Stimulated activated CD8-positive, alpha-beta memory T cell treated with anti-CD3 and anti-CD28 coated beads, Interleukin-4, amount 100 ng/mL, for 1 hour (primary cell): Measurements from ENCODE around the gene UGDH.
"Not testable (repeated sequence)": the region's sequence is repeated elsewhere in the genome, so short reads cannot be mapped to it uniquely, and the experiment has no call there.

Experiments used
- DNase-seq, 2 donors: peaks; one replicate each; pipeline ENCODE4 v3.0.0-alpha.2; 2020; ENCODE audit warnings: low read depth in 2 of 2, low spot score in 1 of 2

UGDH gene

GRCh38 chr4:39527296-39528060, at the start of gene UGDH:
Gene UGDH, minus strand, starts transcription at chr4:39527439. Its CDS starts 5,927 bp downstream, at chr4:39521512.
- DNase-seq: peak; percentile 64 to 77

DNA sequence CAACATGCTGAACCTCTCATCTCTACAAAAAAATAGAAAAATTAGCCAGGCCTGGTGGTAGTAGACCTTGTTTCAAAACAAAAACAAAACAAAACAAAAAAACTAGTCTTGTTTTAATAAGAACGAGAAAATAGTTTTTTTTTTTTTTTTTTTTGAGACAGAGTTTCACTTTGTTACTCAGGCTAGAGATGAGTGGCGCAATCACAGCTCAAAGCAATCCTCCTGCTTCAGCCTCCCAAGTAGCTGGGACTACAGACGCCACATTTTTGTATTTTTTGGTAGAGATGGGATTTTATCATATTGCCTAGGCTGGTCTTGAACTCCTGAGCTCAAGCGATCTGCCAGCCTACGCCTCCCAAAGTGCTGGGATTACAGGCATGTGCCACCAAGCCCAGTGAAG, 47.7 kb upstream of the UGDH start:
- DNase-seq: no peak

DNA sequence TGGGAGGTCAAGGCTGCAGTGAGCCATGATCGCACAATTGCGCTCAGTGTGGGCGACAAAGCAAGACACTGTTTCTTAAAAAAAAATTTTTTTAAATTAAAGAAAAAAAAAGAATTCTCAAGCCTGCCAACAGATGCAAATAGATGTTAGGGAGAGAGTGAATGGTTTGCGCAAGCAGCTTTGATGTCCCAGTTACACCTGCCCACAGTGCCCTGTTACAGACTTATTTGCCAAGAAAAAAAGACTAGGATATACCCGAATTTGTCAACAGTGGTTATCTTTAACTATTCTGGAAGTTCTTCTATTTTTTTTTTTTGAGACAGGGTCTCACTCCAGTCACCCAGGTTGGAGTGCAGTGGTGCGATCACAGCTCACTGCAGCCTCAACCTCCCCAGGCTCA, 44.3 kb upstream of the UGDH start:
- no peak for DNase-seq

DNA sequence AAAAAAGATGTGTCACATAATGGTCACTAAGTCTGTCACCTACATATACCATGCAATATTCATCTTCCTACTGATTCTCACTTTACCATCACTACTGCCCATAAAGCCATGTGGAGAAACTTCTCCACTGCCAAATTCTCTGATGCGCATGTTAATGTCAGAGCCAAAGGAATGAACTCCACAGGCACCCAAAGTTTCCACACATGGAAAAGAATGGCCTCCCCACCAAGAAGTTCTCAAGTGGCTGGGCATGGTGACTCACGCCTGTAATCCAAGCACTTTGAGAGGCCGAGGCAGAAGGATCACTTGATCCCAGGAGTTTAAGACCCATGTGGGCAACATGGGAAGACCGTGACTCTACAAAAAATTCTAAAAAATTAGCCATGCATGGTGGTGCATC, 43.8 kb upstream of the UGDH start:
- DNase-seq: no peak

- no peak for DNase-seq
Observed at GRCh38 chr4:39569209-39569608, 42.0 kb upstream of the UGDH start.

- DNase-seq: no peak
Observed at GRCh38 chr4:39568805-39569204, 41.6 kb upstream of the UGDH start.

DNA sequence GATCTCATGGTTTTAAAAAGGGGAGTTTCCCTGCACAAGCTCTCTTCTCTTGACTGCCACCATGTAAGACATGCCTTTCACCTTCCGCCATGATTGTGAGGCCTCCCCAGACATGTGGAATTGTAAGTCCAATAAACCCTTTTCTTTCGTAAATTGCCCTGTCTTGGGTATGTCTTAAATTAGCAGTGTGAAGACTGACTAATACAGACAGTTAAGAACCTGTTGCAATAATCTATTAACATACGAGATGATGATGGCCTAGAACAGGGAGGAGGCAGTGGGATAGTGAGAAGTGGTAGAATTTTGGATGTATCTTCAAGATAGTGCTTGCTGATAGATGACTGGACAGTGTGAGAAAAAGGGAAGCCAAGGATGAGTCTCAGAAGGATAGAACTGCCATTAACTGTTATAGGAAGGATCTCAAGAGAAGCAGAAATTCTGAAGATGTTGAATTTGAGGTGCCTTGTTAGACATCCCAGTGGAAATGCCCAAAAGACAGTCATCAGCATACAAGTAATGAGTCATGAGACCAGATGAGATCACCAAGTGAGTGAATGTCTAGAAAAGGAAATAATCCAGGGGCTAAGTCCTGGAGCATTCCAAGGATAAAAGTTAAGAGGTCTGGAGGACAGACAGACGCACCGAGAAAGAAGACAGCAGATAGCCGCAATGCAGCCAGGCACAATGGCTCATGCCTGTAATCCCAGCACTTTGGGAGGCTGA, 38.8 kb upstream of the UGDH start:
- no peak for DNase-seq

DNA sequence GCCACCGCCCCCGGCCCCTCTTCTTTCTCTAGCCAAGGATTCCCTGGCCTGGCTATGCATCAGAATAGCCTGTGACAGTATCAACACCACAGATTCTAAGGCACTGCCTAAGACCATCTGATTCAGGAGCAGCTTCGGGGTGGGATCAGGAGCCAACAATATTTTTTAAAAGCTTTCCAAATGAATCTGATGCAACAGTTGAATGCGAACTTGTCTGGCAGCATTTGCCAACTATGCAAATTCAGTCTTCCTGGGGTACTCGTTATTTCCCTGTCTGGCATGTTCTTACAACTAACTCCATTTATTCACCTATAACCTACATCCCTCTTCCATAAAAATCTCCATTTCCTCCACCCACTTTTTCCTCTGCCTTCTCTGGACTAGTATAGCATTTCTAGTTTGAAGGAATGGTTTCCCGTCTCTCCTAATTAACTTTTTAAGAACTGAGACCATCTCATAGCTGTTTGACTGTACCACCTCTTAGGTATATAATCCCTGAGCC, 36.2 kb upstream of the UGDH start:
- no peak for DNase-seq

DNA sequence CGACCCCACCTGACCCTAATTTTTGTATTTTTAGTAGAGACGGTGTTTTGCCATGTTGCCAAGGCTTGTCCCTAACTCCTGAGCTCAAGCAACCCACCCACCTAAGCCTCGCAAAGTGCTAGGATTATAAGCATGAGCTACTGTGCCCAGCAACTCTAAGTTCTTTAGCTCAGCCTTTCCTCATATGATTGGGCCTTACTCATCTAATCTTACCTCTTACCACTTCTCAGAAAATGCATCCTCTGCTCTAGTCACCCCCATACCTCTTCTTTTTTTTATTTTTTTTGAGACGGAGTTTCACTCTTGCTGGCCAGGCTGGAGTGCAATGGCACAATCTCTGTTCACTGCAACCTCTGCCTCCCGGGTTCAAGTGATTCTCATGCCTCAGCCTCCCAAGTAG, 35.6 kb upstream of the UGDH start:
- no peak for DNase-seq

GRCh38 chr4:39559626-39560025, 32.4 kb upstream of the UGDH start:
- DNase-seq: no peak

DNA sequence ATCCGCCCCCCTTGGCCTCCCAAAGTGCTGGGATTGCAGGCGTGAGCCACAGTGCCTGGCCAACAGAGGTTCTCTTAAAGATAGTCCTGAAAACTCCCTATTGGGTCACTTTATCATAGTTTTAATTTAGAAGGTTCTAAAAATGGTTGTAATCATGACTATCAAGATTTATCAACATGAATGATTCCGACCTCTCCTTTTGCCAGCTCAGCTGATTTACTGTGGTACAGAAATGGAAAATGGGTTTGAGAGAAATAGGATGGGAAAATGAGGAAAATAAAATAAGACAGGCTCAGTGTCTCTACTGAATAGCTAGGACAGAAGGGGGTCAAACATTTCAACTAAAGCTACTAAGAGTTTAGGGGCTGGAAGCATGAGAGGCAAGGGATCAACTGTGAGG, 28.2 kb upstream of the UGDH start:
- no peak for DNase-seq

DNA sequence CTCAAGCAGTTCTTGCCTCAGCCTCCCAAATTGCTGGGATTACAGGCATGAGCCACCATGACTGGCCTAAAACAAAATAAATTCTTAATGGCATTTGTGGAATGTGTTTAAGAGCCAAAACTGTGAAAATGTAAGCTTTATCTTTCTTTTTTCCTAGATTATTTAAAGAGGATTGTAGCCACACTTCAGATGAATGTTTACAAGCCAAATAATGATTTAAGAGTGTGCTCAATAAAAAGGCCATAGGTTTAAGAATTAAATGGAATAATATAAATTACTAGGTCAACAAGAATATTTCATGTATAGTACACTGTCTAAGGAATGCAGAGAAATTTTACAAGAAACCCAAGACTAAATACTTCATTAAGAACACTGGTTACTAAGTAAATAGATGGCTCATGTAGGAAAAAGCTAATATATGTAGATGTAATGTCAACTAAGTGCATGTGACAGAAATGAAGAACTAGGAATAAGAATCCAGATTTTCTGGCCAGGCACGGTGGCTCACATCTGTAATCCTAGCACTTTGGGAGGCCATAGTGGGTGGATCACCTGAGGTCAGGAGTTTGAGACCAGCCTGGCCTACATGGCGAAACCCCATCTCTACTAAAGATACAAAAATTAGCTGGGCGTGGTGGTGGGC, 21.3 kb upstream of the UGDH start:
- DNase-seq: no peak

DNA sequence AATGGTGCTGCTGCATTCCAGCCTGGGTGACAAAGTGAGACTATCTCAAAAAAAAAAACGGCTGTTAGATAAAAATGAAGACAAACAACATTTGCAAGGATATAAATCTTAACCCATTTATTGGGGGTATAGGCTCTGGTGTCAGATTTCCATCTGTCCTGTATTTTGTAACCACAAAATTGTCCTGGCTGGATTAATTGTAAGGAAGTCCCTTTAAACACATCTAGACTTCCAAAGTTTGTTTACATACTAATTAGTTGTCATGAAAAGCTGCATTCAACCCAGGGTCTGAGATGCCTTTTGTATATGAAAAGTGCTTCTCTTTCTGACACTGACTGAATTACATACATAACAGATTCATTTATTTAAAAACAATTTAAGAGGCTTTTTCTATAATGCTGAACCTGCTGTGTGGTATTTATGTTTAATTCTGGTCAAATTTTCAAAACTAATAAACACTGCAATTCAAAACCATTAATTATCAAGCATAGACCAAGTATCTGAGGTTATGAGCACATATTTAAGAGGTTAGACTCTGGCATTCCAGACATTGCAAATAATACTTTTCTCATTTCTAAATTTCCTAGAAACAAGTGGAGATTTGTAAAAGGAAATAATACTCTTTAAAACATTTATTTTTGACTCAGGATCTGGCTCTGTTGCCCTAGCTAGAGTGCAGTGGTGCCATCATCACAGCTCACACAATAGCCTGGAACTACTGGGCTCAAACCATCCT, 17.5 kb upstream of the UGDH start:
- no peak for DNase-seq

DNA sequence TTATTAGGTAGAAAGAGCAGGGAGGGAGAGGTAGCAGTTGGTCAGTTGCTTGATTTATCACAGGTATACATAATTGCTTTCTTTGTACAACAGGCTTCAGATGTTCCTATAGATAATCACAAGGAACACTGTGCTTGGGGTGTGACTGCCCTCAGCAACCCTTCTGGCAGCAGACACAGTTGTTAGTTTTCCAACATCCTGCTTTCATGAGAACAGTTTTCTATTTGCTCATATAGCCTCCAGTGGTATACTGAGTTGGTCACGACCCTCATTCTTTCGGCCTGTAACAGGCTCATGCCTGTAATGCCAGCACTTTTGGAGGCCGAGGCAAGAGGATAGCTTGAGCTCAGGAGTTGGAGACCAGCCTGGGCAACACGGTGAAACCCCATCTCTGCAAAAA, 16.8 kb upstream of the UGDH start:
- DNase-seq: not testable (repeated sequence)

- no peak for DNase-seq
Observed at GRCh38 chr4:39543034-39543433, 15.8 kb upstream of the UGDH start.

- no peak for DNase-seq
Observed at GRCh38 chr4:39542611-39543012, 15.4 kb upstream of the UGDH start.

GRCh38 chr4:39541987-39542610, 14.9 kb upstream of the UGDH start:
- DNase-seq: no peak

DNA sequence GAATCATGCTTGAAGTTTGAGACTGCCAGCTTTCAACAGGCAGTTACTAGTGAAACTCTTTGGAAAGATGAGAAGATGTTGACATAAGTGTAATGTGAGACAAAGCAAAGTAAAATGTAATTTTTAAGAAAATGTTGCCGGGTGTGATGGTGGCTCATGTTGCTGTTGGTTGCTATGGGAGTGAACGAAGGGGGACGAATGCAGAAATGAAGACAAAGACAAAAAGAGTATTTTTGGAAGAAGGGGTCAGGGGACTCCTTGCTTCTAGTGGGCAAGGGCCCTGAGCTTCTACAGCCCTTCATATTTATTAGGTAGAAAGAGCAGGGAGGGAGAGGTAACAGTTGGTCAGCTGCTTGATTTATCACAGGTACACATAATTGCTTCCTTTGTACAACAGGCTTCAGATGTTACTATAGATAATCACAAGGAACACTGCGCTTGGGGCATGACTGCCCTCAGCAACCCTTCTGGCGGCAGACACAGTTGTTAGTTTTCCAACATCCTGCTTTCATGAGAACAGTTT, 11.9 kb upstream of the UGDH start:
- DNase-seq: no peak

- no peak for DNase-seq
Observed at GRCh38 chr4:39533541-39533940, 6.3 kb upstream of the UGDH start.

GRCh38 chr4:39532237-39532636, 5.0 kb upstream of the UGDH start:
- DNase-seq: not testable (repeated sequence)

DNA sequence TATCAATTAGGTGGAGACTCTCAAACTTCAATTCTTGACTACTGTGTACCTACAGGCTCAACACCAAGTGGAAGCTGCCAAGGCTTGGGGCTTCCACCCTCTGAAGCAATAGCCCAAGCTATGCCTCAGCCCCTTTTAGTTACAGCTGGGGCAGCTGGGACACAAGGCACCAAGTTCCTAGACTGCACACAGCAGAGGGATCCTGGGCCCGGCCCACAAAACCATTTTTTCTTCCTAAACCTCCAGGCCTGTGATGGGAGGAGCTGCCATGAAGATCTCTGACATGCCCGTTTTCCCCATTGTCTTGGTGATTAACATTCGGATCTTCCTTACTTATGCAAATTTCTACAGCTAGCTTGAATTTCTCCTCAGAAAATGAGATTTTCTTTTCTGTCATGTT, 3.4 kb upstream of the UGDH start:
- no peak for DNase-seq
